ENCODE data around the gene RRAGB. TPM values are rescaled to one million over a fixed set of nuclear protein-coding genes. Genes with fewer than 3 reads are reported as not detected.
A peak's percentile ranks its signal among the peaks of the same experiment; 100 is the strongest.

Gene RRAGB
- total RNA-seq, 1 donor from 2014 or later: 13.0 TPM

- peak overlapping the region; percentile 87 for H2AFZ ChIP-seq (ENCODE audit: low read depth, low read length)
- no peak overlapping the region for H3K27ac Mint-ChIP-seq (ENCODE audit: unreplicated experiment)
- peaks cover 1% of the 10 kb centered on the region for H3K36me3 Mint-ChIP-seq (ENCODE audit: low read depth, unreplicated experiment)
Observed at GRCh38 chrX:55716937-55717336, 612 bp upstream of the RRAGB start.

GRCh38 chrX:55731826-55732225 lies 14.3 kb downstream of the RRAGB start:
- no peaks in the 10 kb centered on the region for H3K9me3 ChIP-seq (ENCODE audit: insufficient read depth, low read depth, low read length)
- DNase-seq (ENCODE audit: low read depth) (no peak), FAIRE-seq (no peak)
- Mint-ChIP-seq H3K9me3 (ENCODE audit: unreplicated experiment) (no peaks in the 10 kb centered on the region), H3K27me3 (ENCODE audit: low read depth, unreplicated experiment) (no peaks in the 10 kb centered on the region), H3K27ac (ENCODE audit: unreplicated experiment) (no peak overlapping the region), H3K4me3 (ENCODE audit: unreplicated experiment) (no peak overlapping the region), H3K4me1 (ENCODE audit: low read depth, unreplicated experiment) (no peaks in the 10 kb centered on the region), H3K36me3 (ENCODE audit: low read depth, unreplicated experiment) (peaks cover 13% of the 10 kb centered on the region)
- no peak overlapping the region for H3K4me3 ChIP-seq (ENCODE audit: insufficient read depth, low read depth, low read length)
- no peaks in the 10 kb centered on the region for H4K20me1 ChIP-seq (ENCODE audit: insufficient read depth, low read length)
- no peaks in the 10 kb centered on the region for H3K79me2 ChIP-seq (ENCODE audit: insufficient read depth, low read length)
- peaks cover 12% of the 10 kb centered on the region for H3K36me3 ChIP-seq (ENCODE audit: insufficient read depth, low read length)
- H3K4me2 ChIP-seq (ENCODE audit: low read length): no peak overlapping the region
- no peaks in the 10 kb centered on the region for H3K27me3 ChIP-seq (ENCODE audit: insufficient read depth, low read length)
- no peak overlapping the region for H3K9ac ChIP-seq (ENCODE audit: low read length)
- no peak overlapping the region for H2AFZ ChIP-seq (ENCODE audit: low read depth, low read length)
- no peaks in the 10 kb centered on the region for H3K4me1 ChIP-seq (ENCODE audit: insufficient read depth, low read length)
- H3K27ac ChIP-seq (ENCODE audit: low read depth, low read length): no peak overlapping the region
- TF ChIP-seq, protein P1, sequence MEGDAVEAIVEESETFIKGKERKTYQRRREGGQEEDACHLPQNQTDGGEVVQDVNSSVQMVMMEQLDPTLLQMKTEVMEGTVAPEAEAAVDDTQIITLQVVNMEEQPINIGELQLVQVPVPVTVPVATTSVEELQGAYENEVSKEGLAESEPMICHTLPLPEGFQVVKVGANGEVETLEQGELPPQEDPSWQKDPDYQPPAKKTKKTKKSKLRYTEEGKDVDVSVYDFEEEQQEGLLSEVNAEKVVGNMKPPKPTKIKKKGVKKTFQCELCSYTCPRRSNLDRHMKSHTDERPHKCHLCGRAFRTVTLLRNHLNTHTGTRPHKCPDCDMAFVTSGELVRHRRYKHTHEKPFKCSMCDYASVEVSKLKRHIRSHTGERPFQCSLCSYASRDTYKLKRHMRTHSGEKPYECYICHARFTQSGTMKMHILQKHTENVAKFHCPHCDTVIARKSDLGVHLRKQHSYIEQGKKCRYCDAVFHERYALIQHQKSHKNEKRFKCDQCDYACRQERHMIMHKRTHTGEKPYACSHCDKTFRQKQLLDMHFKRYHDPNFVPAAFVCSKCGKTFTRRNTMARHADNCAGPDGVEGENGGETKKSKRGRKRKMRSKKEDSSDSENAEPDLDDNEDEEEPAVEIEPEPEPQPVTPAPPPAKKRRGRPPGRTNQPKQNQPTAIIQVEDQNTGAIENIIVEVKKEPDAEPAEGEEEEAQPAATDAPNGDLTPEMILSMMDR (IDR thresholded peaks at IDR 0.05; ENCODE audit: insufficient read depth, low read depth, low read length): no peak
- TF ChIP-seq EZH2 (IDR thresholded peaks at IDR 0.05; ENCODE audit: insufficient read depth, low read length): no peak

More at GRCh38 chrX:55716937-55717336, 612 bp upstream of the RRAGB start:
- Mint-ChIP-seq H3K9me3 (ENCODE audit: unreplicated experiment) (no peaks in the 10 kb centered on the region), H3K4me1 (ENCODE audit: low read depth, unreplicated experiment) (no peaks in the 10 kb centered on the region), H3K4me3 (ENCODE audit: unreplicated experiment) (peak overlapping the region; percentile 93), H3K27me3 (ENCODE audit: low read depth, unreplicated experiment) (no peaks in the 10 kb centered on the region)
- H4K20me1 ChIP-seq (ENCODE audit: insufficient read depth, low read length): no peaks in the 10 kb centered on the region
- peaks cover 4% of the 10 kb centered on the region for H3K4me1 ChIP-seq (ENCODE audit: insufficient read depth, low read length)
- H3K27me3 ChIP-seq (ENCODE audit: insufficient read depth, low read length): no peaks in the 10 kb centered on the region
- H3K4me3 ChIP-seq (ENCODE audit: insufficient read depth, low read depth, low read length): peak overlapping the region; percentile 83
- no peaks in the 10 kb centered on the region for H3K9me3 ChIP-seq (ENCODE audit: insufficient read depth, low read depth, low read length)
- DNase-seq (ENCODE audit: low read depth): no peak
- H3K27ac ChIP-seq (ENCODE audit: low read depth, low read length): no peak overlapping the region
- peak overlapping the region; percentile 92 for H3K4me2 ChIP-seq (ENCODE audit: low read length)
- peaks cover 6% of the 10 kb centered on the region for H3K79me2 ChIP-seq (ENCODE audit: insufficient read depth, low read length)
- no peak overlapping the region for H3K9ac ChIP-seq (ENCODE audit: low read length)
- no peak for FAIRE-seq
- TF ChIP-seq, protein P1 (IDR thresholded peaks at IDR 0.05; ENCODE audit: insufficient read depth, low read depth, low read length): no peak
- no peak for TF ChIP-seq EZH2 (IDR thresholded peaks at IDR 0.05; ENCODE audit: insufficient read depth, low read length)
- H3K36me3 ChIP-seq (ENCODE audit: insufficient read depth, low read length): no peaks in the 10 kb centered on the region

- H3K27me3 ChIP-seq (ENCODE audit: insufficient read depth, low read length): no peaks in the 10 kb centered on the region
- Mint-ChIP-seq H3K36me3 (ENCODE audit: low read depth, unreplicated experiment) (peaks cover 15% of the 10 kb centered on the region), H3K4me3 (ENCODE audit: unreplicated experiment) (no peak overlapping the region), H3K9me3 (ENCODE audit: unreplicated experiment) (no peaks in the 10 kb centered on the region), H3K27me3 (ENCODE audit: low read depth, unreplicated experiment) (no peaks in the 10 kb centered on the region), H3K27ac (ENCODE audit: unreplicated experiment) (no peak overlapping the region), H3K4me1 (ENCODE audit: low read depth, unreplicated experiment) (no peaks in the 10 kb centered on the region)
- H3K4me2 ChIP-seq (ENCODE audit: low read length): no peak overlapping the region
- H2AFZ ChIP-seq (ENCODE audit: low read depth, low read length): no peak overlapping the region
- TF ChIP-seq EZH2 (IDR thresholded peaks at IDR 0.05; ENCODE audit: insufficient read depth, low read length): no peak
- TF ChIP-seq, protein P1 (IDR thresholded peaks at IDR 0.05; ENCODE audit: insufficient read depth, low read depth, low read length): no peak
- H3K9ac ChIP-seq (ENCODE audit: low read length): no peak overlapping the region
- no peak overlapping the region for H3K4me3 ChIP-seq (ENCODE audit: insufficient read depth, low read depth, low read length)
- no peaks in the 10 kb centered on the region for H3K36me3 ChIP-seq (ENCODE audit: insufficient read depth, low read length)
- DNase-seq (ENCODE audit: low read depth) (no peak), FAIRE-seq (no peak)
- no peaks in the 10 kb centered on the region for H3K79me2 ChIP-seq (ENCODE audit: insufficient read depth, low read length)
- H4K20me1 ChIP-seq (ENCODE audit: insufficient read depth, low read length): no peaks in the 10 kb centered on the region
- H3K27ac ChIP-seq (ENCODE audit: low read depth, low read length): no peak overlapping the region
- no peaks in the 10 kb centered on the region for H3K4me1 ChIP-seq (ENCODE audit: insufficient read depth, low read length)
- no peaks in the 10 kb centered on the region for H3K9me3 ChIP-seq (ENCODE audit: insufficient read depth, low read depth, low read length)
Observed at GRCh38 chrX:55738969-55739368, 21.4 kb downstream of the RRAGB start.
